ENCODE data around the gene ANO4.
"Not testable (repeated sequence)": the region's sequence is repeated elsewhere in the genome, so short reads cannot be mapped to it uniquely, and the experiment has no call there.

ANO4 gene

GRCh38 chr12:100986595-100987547 lies 192.3 kb downstream of the ANO4 start:
- no peak for TF ChIP-seq CTCF (IDR thresholded peaks at IDR 0.05)
- H3K27ac ChIP-seq: no peak overlapping the region

DNA sequence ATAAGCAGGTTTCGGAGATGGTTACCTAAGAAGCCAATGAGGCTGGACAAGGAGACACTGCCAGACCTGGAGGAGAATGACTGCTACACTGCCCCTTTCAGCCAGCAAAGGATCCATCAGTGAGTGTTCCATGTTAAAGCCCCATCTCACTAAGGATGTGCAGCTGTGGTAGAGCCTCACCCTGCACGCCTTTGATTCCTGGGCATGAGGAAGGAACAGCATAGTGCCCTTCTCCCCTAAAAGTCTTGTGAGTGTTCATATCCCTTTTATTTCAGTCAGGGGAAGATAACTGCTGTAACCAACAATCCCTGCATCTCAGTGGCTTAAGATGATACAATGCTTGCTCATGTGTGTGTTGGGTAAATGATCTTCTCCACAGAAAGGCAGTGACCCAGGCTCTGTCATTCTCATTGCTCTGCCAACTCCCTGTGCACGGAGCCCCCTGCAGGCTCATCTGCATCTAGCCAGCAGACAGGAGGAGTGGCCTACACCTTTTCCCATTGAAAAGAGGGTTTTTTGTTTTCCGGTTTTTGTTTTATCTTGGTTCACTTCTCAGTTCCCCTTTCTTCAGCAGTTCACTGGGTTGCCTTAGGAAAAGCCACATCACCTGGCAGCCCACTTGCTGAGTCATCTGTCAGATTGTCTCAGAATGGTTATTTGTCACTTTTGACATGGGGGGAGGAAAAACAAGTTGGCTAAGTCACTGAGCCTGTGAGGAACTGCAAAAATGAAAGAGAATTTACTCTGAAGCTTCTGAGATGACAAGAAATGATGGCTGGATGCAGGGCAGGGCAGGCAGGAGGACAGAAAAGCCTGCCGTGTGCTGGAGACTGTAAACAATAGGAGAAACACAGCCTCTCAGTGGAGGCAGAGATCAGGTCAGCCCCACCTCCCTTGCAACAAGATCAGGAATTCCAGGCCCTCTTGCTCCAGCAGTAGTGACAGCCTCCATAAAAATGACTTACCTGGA lies 193.3 kb downstream of the ANO4 start:
- TF ChIP-seq CTCF (IDR thresholded peaks at IDR 0.05) (peak; percentile 73), ZFX (IDR thresholded peaks at IDR 0.05; ENCODE audit: borderline replicate concordance) (no peak)
- H3K27ac ChIP-seq: no peak overlapping the region

GRCh38 chr12:100989509-100989908 lies 194.9 kb downstream of the ANO4 start:
- H3K27ac ChIP-seq: not testable (repeated sequence)

- no peak overlapping the region for H3K27ac ChIP-seq
- TF ChIP-seq ZFX (IDR thresholded peaks at IDR 0.05; ENCODE audit: borderline replicate concordance) (no peak), CTCF (IDR thresholded peaks at IDR 0.05) (no peak)
Measured at GRCh38 chr12:100991102-100991501, 196.5 kb downstream of the ANO4 start.

DNA sequence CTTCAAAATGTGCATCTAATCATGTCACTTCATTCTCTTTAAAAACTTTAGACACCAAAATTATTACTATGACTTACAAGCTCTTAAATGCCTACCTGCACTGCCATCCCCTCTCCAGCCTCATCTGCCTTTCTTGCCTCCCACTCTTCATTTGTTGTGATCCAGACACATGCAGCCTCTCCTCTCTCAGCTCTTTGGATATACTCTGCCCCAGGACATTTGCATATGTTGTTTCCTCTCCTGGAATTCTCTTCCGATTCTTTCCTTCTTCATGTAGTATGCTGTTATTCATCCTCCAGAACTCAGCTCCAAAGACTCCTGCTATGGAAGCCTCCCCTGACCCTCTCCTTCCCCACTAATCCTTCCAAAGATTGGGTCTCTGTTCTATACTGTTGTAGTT lies 197.6 kb downstream of the ANO4 start:
- H3K27ac ChIP-seq: no peak overlapping the region
- TF ChIP-seq CTCF (IDR thresholded peaks at IDR 0.05) (no peak), ZFX (IDR thresholded peaks at IDR 0.05; ENCODE audit: borderline replicate concordance) (no peak)

- peak; percentile 16 for TF ChIP-seq CTCF (IDR thresholded peaks at IDR 0.05)
- no peak for TF ChIP-seq ZFX (IDR thresholded peaks at IDR 0.05; ENCODE audit: borderline replicate concordance)
- no peak overlapping the region for H3K27ac ChIP-seq
Measured at GRCh38 chr12:100993916-100994450, 199.4 kb downstream of the ANO4 start.

GRCh38 chr12:100995201-100995600 lies 200.6 kb downstream of the ANO4 start:
- no peak for TF ChIP-seq CTCF (IDR thresholded peaks at IDR 0.05)
- TF ChIP-seq ZFX (IDR thresholded peaks at IDR 0.05; ENCODE audit: borderline replicate concordance): no peak
- H3K27ac ChIP-seq: no peak overlapping the region
